ENCODE results near the gene NTM. TPM values are rescaled to one million over a fixed set of nuclear protein-coding genes. Genes with fewer than 3 reads are reported as not detected.

Gene NTM
- polyA plus RNA-seq, 1 donor (not counting 4 experiments of a cell fraction or from before 2014, with no cell fraction given), result 47.9 TPM

DNA sequence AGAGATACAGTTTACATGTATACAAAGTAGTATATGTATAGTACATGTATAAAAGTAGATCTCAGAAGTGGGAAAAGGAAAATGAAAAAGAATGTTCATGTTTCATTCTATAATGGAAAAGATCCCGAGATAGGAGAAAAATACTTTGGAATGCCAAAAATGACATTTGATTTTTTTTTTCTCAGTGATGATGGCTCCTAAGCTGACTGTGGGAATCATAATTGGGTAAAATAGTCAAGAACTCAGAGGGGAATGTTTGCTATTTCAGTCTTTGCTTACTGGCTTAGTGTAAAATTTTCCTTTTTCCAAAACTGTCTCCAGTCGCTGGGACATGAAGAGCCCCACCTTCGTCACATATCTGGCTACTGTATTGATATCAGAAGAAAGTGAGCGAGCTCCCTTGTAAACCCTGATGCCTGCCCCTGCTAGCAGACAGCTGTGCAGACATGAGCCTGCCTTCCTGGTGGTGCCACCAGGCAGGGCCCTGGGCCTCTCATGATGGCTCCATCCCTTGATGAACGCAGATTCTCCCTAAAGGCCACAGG is 944.6 kb downstream of the NTM start:
- H3K4me3 ChIP-seq (ENCODE audit: control insufficient read depth in 2 of 3, extremely low read depth in 1 of 3, insufficient read depth in 2 of 3, low read depth in 1 of 3, low read length in 3 of 3), result no peak overlapping the region
- no peak overlapping the region for H2AFZ ChIP-seq (ENCODE audit: control insufficient read depth, low read length)
- H3K9me3 ChIP-seq (ENCODE audit: control insufficient read depth, low read depth, low read length), result no peaks in the 10 kb centered on the region
- no peak overlapping the region for H3K9ac ChIP-seq (ENCODE audit: control insufficient read depth, extremely low read depth, insufficient read depth, low read length)
- peaks cover 9% of the 10 kb centered on the region for H3K4me1 ChIP-seq (ENCODE audit: control insufficient read depth, extremely low read depth, insufficient read depth, low read length)
- FAIRE-seq, result no peak
- no peak overlapping the region for H3K4me2 ChIP-seq (ENCODE audit: control insufficient read depth, extremely low read depth, insufficient read depth, low read depth, low read length)
- H3K9me1 ChIP-seq (ENCODE audit: control insufficient read depth, extremely low read depth, insufficient read depth, low read length), result no peaks in the 10 kb centered on the region
- TF ChIP-seq, protein P1, sequence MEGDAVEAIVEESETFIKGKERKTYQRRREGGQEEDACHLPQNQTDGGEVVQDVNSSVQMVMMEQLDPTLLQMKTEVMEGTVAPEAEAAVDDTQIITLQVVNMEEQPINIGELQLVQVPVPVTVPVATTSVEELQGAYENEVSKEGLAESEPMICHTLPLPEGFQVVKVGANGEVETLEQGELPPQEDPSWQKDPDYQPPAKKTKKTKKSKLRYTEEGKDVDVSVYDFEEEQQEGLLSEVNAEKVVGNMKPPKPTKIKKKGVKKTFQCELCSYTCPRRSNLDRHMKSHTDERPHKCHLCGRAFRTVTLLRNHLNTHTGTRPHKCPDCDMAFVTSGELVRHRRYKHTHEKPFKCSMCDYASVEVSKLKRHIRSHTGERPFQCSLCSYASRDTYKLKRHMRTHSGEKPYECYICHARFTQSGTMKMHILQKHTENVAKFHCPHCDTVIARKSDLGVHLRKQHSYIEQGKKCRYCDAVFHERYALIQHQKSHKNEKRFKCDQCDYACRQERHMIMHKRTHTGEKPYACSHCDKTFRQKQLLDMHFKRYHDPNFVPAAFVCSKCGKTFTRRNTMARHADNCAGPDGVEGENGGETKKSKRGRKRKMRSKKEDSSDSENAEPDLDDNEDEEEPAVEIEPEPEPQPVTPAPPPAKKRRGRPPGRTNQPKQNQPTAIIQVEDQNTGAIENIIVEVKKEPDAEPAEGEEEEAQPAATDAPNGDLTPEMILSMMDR (optimal IDR thresholded peaks at IDR 0.05 in 1 of 3, IDR thresholded peaks at IDR 0.05 in 1 of 3, conservative IDR thresholded peaks at IDR 0.05 in 1 of 3; ENCODE audit: extremely low read depth in 1 of 3, insufficient read depth in 2 of 3, low read length in 3 of 3), result no peak
- no peak for TF ChIP-seq EZH2 (IDR thresholded peaks at IDR 0.05; ENCODE audit: low read length)
- no peak for DNase-seq (ENCODE audit: low read depth, low spot score)
- no peaks in the 10 kb centered on the region for H3K36me3 ChIP-seq (ENCODE audit: control insufficient read depth in 2 of 2, extremely low read depth in 1 of 2, insufficient read depth in 2 of 2, low read length in 2 of 2)
- H3K27ac ChIP-seq (ENCODE audit: control insufficient read depth, insufficient read depth, low read length), result no peak overlapping the region
- H3K79me2 ChIP-seq (ENCODE audit: control insufficient read depth, insufficient read depth, low read length), result no peaks in the 10 kb centered on the region
- H3K27me3 ChIP-seq (ENCODE audit: control insufficient read depth, extremely low read depth, insufficient read depth, low read length), result no peaks in the 10 kb centered on the region
- H4K20me1 ChIP-seq (ENCODE audit: control insufficient read depth, extremely low read depth, insufficient read depth, low read length), result no peaks in the 10 kb centered on the region
- dilution Hi-C loops (cut with MboI; ENCODE audit: extremely low pct_ligation_motif_present, low sequenced_read_pairs), result no loop called here

DNA sequence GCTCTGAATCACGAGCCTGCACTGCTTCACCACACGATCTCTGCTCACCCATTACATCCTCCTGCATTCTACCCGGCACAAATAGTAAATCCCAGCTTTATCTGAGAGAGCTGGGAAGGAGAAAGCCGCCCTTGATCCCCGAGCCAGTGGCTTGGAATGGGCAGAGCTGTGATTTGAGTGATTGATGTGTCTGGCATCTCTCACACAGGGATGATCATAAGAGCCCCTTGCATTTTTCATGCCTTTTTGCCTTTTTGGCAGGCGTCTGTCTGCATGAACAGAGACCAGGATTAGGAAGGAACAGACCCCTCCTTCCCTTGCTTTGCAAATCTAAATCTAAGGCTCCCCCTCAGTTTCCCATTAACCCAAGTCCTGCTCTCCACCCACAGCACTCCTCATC is 945.3 kb downstream of the NTM start:
- Histone ChIP-seq H3K36me3 (ENCODE audit: control insufficient read depth in 2 of 2, extremely low read depth in 1 of 2, insufficient read depth in 2 of 2, low read length in 2 of 2) (no peaks in the 10 kb centered on the region), H3K9me3 (ENCODE audit: control insufficient read depth, low read depth, low read length) (no peaks in the 10 kb centered on the region), H3K27me3 (ENCODE audit: control insufficient read depth, extremely low read depth, insufficient read depth, low read length) (no peaks in the 10 kb centered on the region), H3K9me1 (ENCODE audit: control insufficient read depth, extremely low read depth, insufficient read depth, low read length) (no peaks in the 10 kb centered on the region), H3K4me3 (ENCODE audit: control insufficient read depth in 2 of 3, extremely low read depth in 1 of 3, insufficient read depth in 2 of 3, low read depth in 1 of 3, low read length in 3 of 3) (no peak overlapping the region), H3K27ac (ENCODE audit: control insufficient read depth, insufficient read depth, low read length) (no peak overlapping the region), H3K9ac (ENCODE audit: control insufficient read depth, extremely low read depth, insufficient read depth, low read length) (no peak overlapping the region), H3K4me2 (ENCODE audit: control insufficient read depth, extremely low read depth, insufficient read depth, low read depth, low read length) (no peak overlapping the region), H3K4me1 (ENCODE audit: control insufficient read depth, extremely low read depth, insufficient read depth, low read length) (peaks cover 9% of the 10 kb centered on the region), H2AFZ (ENCODE audit: control insufficient read depth, low read length) (no peak overlapping the region), H3K79me2 (ENCODE audit: control insufficient read depth, insufficient read depth, low read length) (no peaks in the 10 kb centered on the region), H4K20me1 (ENCODE audit: control insufficient read depth, extremely low read depth, insufficient read depth, low read length) (no peaks in the 10 kb centered on the region)
- TF ChIP-seq EZH2 (IDR thresholded peaks at IDR 0.05; ENCODE audit: low read length), result no peak
- TF ChIP-seq, protein P1 (optimal IDR thresholded peaks at IDR 0.05 in 1 of 3, IDR thresholded peaks at IDR 0.05 in 1 of 3, conservative IDR thresholded peaks at IDR 0.05 in 1 of 3; ENCODE audit: extremely low read depth in 1 of 3, insufficient read depth in 2 of 3, low read length in 3 of 3), result no peak
- dilution Hi-C loops (cut with MboI; ENCODE audit: extremely low pct_ligation_motif_present, low sequenced_read_pairs), result no loop called here
- FAIRE-seq (no peak), DNase-seq (ENCODE audit: low read depth, low spot score) (no peak)
